Measurements from ENCODE around the gene GBP2.

DNA sequence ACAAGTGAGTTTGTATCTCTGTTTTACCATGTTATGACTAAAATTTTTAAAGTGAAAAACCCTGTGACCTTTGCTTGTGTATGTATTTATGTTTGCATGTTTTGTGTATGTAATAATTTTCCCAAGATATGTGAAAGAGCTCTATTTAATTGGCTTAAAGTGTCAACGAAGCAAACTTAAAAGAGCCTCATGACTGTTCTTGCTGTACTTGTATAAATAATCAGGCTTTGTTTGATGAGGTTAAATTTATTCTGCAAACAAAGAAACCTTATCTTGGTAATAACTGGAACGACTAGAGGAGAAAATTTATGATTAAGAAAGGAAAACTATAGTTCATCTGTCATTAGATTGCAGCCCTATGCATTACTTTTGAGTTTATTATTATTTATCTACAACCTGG, 43.3 kb upstream of the GBP2 start:
- TF ChIP-seq, protein P1, sequence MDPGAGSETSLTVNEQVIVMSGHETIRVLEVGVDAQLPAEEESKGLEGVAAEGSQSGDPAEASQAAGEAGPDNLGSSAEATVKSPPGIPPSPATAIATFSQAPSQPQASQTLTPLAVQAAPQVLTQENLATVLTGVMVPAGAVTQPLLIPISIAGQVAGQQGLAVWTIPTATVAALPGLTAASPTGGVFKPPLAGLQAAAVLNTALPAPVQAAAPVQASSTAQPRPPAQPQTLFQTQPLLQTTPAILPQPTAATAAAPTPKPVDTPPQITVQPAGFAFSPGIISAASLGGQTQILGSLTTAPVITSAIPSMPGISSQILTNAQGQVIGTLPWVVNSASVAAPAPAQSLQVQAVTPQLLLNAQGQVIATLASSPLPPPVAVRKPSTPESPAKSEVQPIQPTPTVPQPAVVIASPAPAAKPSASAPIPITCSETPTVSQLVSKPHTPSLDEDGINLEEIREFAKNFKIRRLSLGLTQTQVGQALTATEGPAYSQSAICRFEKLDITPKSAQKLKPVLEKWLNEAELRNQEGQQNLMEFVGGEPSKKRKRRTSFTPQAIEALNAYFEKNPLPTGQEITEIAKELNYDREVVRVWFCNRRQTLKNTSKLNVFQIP (CRISPR knock-in tag; IDR thresholded peaks at IDR 0.05; ENCODE audit: borderline replicate concordance, low read depth), result no peak
- TF ChIP-seq ZC3H10 (CRISPR knock-in tag; IDR thresholded peaks at IDR 0.05), result no peak
- no peak for TF ChIP-seq CSDC2 (CRISPR knock-in tag; IDR thresholded peaks at IDR 0.05)
- TF ChIP-seq RARB (CRISPR knock-in tag; IDR thresholded peaks at IDR 0.05), result no peak
- no peak for TF ChIP-seq ARNTL (CRISPR knock-in tag; IDR thresholded peaks at IDR 0.05; ENCODE audit: borderline replicate concordance, low read depth)
- TF ChIP-seq PPARA (CRISPR knock-in tag; IDR thresholded peaks at IDR 0.05; ENCODE audit: borderline replicate concordance), result no peak
- TF ChIP-seq, protein P2, sequence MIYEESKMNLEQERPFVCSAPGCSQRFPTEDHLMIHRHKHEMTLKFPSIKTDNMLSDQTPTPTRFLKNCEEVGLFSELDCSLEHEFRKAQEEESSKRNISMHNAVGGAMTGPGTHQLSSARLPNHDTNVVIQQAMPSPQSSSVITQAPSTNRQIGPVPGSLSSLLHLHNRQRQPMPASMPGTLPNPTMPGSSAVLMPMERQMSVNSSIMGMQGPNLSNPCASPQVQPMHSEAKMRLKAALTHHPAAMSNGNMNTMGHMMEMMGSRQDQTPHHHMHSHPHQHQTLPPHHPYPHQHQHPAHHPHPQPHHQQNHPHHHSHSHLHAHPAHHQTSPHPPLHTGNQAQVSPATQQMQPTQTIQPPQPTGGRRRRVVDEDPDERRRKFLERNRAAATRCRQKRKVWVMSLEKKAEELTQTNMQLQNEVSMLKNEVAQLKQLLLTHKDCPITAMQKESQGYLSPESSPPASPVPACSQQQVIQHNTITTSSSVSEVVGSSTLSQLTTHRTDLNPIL (CRISPR knock-in tag; IDR thresholded peaks at IDR 0.05; ENCODE audit: low read depth), result no peak
- TF ChIP-seq SNAI2 (CRISPR knock-in tag; IDR thresholded peaks at IDR 0.05), result no peak
- TF ChIP-seq ZFP30 (CRISPR knock-in tag; IDR thresholded peaks at IDR 0.05), result no peak
- TF ChIP-seq ISL1 (CRISPR knock-in tag; IDR thresholded peaks at IDR 0.05), result no peak
- TF ChIP-seq ZNF565 (CRISPR knock-in tag; conservative IDR thresholded peaks at IDR 0.05; ENCODE audit: low read depth), result no peak
- no peak for TF ChIP-seq ZNF8 (CRISPR knock-in tag; IDR thresholded peaks at IDR 0.05)
- TF ChIP-seq, protein P3, sequence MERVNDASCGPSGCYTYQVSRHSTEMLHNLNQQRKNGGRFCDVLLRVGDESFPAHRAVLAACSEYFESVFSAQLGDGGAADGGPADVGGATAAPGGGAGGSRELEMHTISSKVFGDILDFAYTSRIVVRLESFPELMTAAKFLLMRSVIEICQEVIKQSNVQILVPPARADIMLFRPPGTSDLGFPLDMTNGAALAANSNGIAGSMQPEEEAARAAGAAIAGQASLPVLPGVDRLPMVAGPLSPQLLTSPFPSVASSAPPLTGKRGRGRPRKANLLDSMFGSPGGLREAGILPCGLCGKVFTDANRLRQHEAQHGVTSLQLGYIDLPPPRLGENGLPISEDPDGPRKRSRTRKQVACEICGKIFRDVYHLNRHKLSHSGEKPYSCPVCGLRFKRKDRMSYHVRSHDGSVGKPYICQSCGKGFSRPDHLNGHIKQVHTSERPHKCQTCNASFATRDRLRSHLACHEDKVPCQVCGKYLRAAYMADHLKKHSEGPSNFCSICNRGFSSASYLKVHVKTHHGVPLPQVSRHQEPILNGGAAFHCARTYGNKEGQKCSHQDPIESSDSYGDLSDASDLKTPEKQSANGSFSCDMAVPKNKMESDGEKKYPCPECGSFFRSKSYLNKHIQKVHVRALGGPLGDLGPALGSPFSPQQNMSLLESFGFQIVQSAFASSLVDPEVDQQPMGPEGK (CRISPR knock-in tag; IDR thresholded peaks at IDR 0.05; ENCODE audit: borderline replicate concordance), result no peak

Measured in SK-N-SH treated with all-trans-retinoic acid at 6 μM for 48 hours (cell line).